ENCODE measurements around the gene ARL4D. TPM values are rescaled to one million over a fixed set of nuclear protein-coding genes. Genes with fewer than 3 reads are reported as not detected.

ARL4D gene
- total and polyA plus RNA-seq, 2 donors = 1.7 to 26.8 TPM

- H3K4me1 ChIP-seq (ENCODE audit: control insufficient read depth in 2 of 2, insufficient read depth in 2 of 2, low read length in 2 of 2) = no peaks in the 10 kb centered on the region
- H3K9me3 ChIP-seq (ENCODE audit: control insufficient read depth in 2 of 2, insufficient read depth in 1 of 2, low read length in 1 of 2) = no peaks in the 10 kb centered on the region
- H3K27me3 ChIP-seq (ENCODE audit: control insufficient read depth in 2 of 2, insufficient read depth in 1 of 2, low read length in 1 of 2) = peaks cover 2 to 4% of the 10 kb centered on the region in 2 donors
- no peak overlapping the region for H3K4me3 ChIP-seq (ENCODE audit: low read length in 2 of 2)
- 91% methylated on average over 9 of the region's 9 CpGs for WGBS
- H3K27ac ChIP-seq (ENCODE audit: low read depth in 1 of 2, low read length in 1 of 2) = no peak overlapping the region
- DNase-seq (ENCODE audit: low read depth in 6 of 9, low spot score in 9 of 9) = no peak
- H3K36me3 ChIP-seq (ENCODE audit: control insufficient read depth in 2 of 2, insufficient read depth in 2 of 2, low read length in 1 of 2) = no peaks in the 10 kb centered on the region
Measured at GRCh38 chr17:43427362-43428043, 28.7 kb downstream of the ARL4D start.

- no peak overlapping the region for H3K27ac ChIP-seq (ENCODE audit: low read depth in 1 of 2, low read length in 1 of 2)
- WGBS = 67% methylated on average over 5 of the region's 5 CpGs
- no peak overlapping the region for H3K4me3 ChIP-seq (ENCODE audit: low read length in 2 of 2)
- DNase-seq (ENCODE audit: low read depth in 6 of 9, low spot score in 9 of 9) = no peak
- no peaks in the 10 kb centered on the region for H3K4me1 ChIP-seq (ENCODE audit: control insufficient read depth in 2 of 2, insufficient read depth in 2 of 2, low read length in 2 of 2)
- H3K36me3 ChIP-seq (ENCODE audit: control insufficient read depth in 2 of 2, insufficient read depth in 2 of 2, low read length in 1 of 2) = no peaks in the 10 kb centered on the region
- no peaks in the 10 kb centered on the region for H3K9me3 ChIP-seq (ENCODE audit: control insufficient read depth in 2 of 2, insufficient read depth in 1 of 2, low read length in 1 of 2)
- peaks cover 2 to 4% of the 10 kb centered on the region in 2 donors for H3K27me3 ChIP-seq (ENCODE audit: control insufficient read depth in 2 of 2, insufficient read depth in 1 of 2, low read length in 1 of 2)
Measured at GRCh38 chr17:43428524-43428923, 29.7 kb downstream of the ARL4D start.

- peaks cover 0 to 2% of the 10 kb centered on the region in 2 donors for H3K27me3 ChIP-seq (ENCODE audit: control insufficient read depth in 2 of 2, insufficient read depth in 1 of 2, low read length in 1 of 2)
- peaks cover 0 to 2% of the 10 kb centered on the region in 2 donors for H3K4me1 ChIP-seq (ENCODE audit: control insufficient read depth in 2 of 2, insufficient read depth in 2 of 2, low read length in 2 of 2)
- H3K36me3 ChIP-seq (ENCODE audit: control insufficient read depth in 2 of 2, insufficient read depth in 2 of 2, low read length in 1 of 2) = no peaks in the 10 kb centered on the region
- 92% methylated on average over 6 of the region's 6 CpGs for WGBS
- H3K4me3 ChIP-seq (ENCODE audit: low read length in 2 of 2) = no peak overlapping the region
- H3K27ac ChIP-seq (ENCODE audit: low read depth in 1 of 2, low read length in 1 of 2) = no peak overlapping the region
- no peaks in the 10 kb centered on the region for H3K9me3 ChIP-seq (ENCODE audit: control insufficient read depth in 2 of 2, insufficient read depth in 1 of 2, low read length in 1 of 2)
- no peak for DNase-seq (ENCODE audit: low read depth in 6 of 9, low spot score in 9 of 9)
Measured at GRCh38 chr17:43430936-43431713, 32.3 kb downstream of the ARL4D start.

- Histone ChIP-seq H3K4me3 (ENCODE audit: low read length in 2 of 2) (no peak overlapping the region), H3K9me3 (ENCODE audit: control insufficient read depth in 2 of 2, insufficient read depth in 1 of 2, low read length in 1 of 2) (no peaks in the 10 kb centered on the region), H3K27me3 (ENCODE audit: control insufficient read depth in 2 of 2, insufficient read depth in 1 of 2, low read length in 1 of 2) (peaks cover 0 to 2% of the 10 kb centered on the region in 2 donors), H3K4me1 (ENCODE audit: control insufficient read depth in 2 of 2, insufficient read depth in 2 of 2, low read length in 2 of 2) (peaks cover 0 to 2% of the 10 kb centered on the region in 2 donors), H3K27ac (ENCODE audit: low read depth in 1 of 2, low read length in 1 of 2) (no peak overlapping the region), H3K36me3 (ENCODE audit: control insufficient read depth in 2 of 2, insufficient read depth in 2 of 2, low read length in 1 of 2) (no peaks in the 10 kb centered on the region)
- WGBS = 64% methylated on average over 9 of the region's 9 CpGs
- no peak for DNase-seq (ENCODE audit: low read depth in 6 of 9, low spot score in 9 of 9)
Measured at GRCh38 chr17:43431714-43432523, 33.1 kb downstream of the ARL4D start.

- Histone ChIP-seq H3K4me1 (ENCODE audit: control insufficient read depth in 2 of 2, insufficient read depth in 2 of 2, low read length in 2 of 2) (peaks cover 0 to 2% of the 10 kb centered on the region in 2 donors), H3K36me3 (ENCODE audit: control insufficient read depth in 2 of 2, insufficient read depth in 2 of 2, low read length in 1 of 2) (no peaks in the 10 kb centered on the region), H3K27ac (ENCODE audit: low read depth in 1 of 2, low read length in 1 of 2) (no peak overlapping the region), H3K27me3 (ENCODE audit: control insufficient read depth in 2 of 2, insufficient read depth in 1 of 2, low read length in 1 of 2) (peaks cover 0 to 2% of the 10 kb centered on the region in 2 donors), H3K4me3 (ENCODE audit: low read length in 2 of 2) (no peak overlapping the region), H3K9me3 (ENCODE audit: control insufficient read depth in 2 of 2, insufficient read depth in 1 of 2, low read length in 1 of 2) (no peaks in the 10 kb centered on the region)
- WGBS = 84% methylated on average over 4 of the region's 4 CpGs
- no peak for DNase-seq (ENCODE audit: low read depth in 6 of 9, low spot score in 9 of 9)
Measured at GRCh38 chr17:43434902-43435319, 36.1 kb downstream of the ARL4D start.

- H3K36me3 ChIP-seq (ENCODE audit: control insufficient read depth in 2 of 2, insufficient read depth in 2 of 2, low read length in 1 of 2) = no peaks in the 10 kb centered on the region
- no peaks in the 10 kb centered on the region for H3K27me3 ChIP-seq (ENCODE audit: control insufficient read depth in 2 of 2, insufficient read depth in 1 of 2, low read length in 1 of 2)
- H3K4me3 ChIP-seq (ENCODE audit: low read length in 2 of 2) = no peak overlapping the region
- no peaks in the 10 kb centered on the region for H3K9me3 ChIP-seq (ENCODE audit: control insufficient read depth in 2 of 2, insufficient read depth in 1 of 2, low read length in 1 of 2)
- H3K4me1 ChIP-seq (ENCODE audit: control insufficient read depth in 2 of 2, insufficient read depth in 2 of 2, low read length in 2 of 2) = peaks cover 0 to 2% of the 10 kb centered on the region in 2 donors
- no peak for DNase-seq (ENCODE audit: low read depth in 6 of 9, low spot score in 9 of 9)
- no peak overlapping the region for H3K27ac ChIP-seq (ENCODE audit: low read depth in 1 of 2, low read length in 1 of 2)
- WGBS = 86% methylated on average over 1 of the region's 1 CpG
Measured at GRCh38 chr17:43437756-43438155, 39.0 kb downstream of the ARL4D start.

GRCh38 chr17:43438626-43439025 lies 39.8 kb downstream of the ARL4D start:
- WGBS = 92% methylated on average over 5 of the region's 5 CpGs
- no peak for DNase-seq (ENCODE audit: low read depth in 6 of 9, low spot score in 9 of 9)
- Histone ChIP-seq H3K4me1 (ENCODE audit: control insufficient read depth in 2 of 2, insufficient read depth in 2 of 2, low read length in 2 of 2) (peaks cover 0 to 2% of the 10 kb centered on the region in 2 donors), H3K4me3 (ENCODE audit: low read length in 2 of 2) (no peak overlapping the region), H3K27me3 (ENCODE audit: control insufficient read depth in 2 of 2, insufficient read depth in 1 of 2, low read length in 1 of 2) (no peaks in the 10 kb centered on the region), H3K36me3 (ENCODE audit: control insufficient read depth in 2 of 2, insufficient read depth in 2 of 2, low read length in 1 of 2) (no peaks in the 10 kb centered on the region), H3K27ac (ENCODE audit: low read depth in 1 of 2, low read length in 1 of 2) (no peak overlapping the region), H3K9me3 (ENCODE audit: control insufficient read depth in 2 of 2, insufficient read depth in 1 of 2, low read length in 1 of 2) (no peaks in the 10 kb centered on the region)

- no peaks in the 10 kb centered on the region for H3K9me3 ChIP-seq (ENCODE audit: control insufficient read depth in 2 of 2, insufficient read depth in 1 of 2, low read length in 1 of 2)
- peaks cover 0 to 2% of the 10 kb centered on the region in 2 donors for H3K4me1 ChIP-seq (ENCODE audit: control insufficient read depth in 2 of 2, insufficient read depth in 2 of 2, low read length in 2 of 2)
- no peak for DNase-seq (ENCODE audit: low read depth in 6 of 9, low spot score in 9 of 9)
- 85% methylated on average over 1 of the region's 1 CpG for WGBS
- H3K27me3 ChIP-seq (ENCODE audit: control insufficient read depth in 2 of 2, insufficient read depth in 1 of 2, low read length in 1 of 2) = no peaks in the 10 kb centered on the region
- H3K27ac ChIP-seq (ENCODE audit: low read depth in 1 of 2, low read length in 1 of 2) = no peak overlapping the region
- H3K4me3 ChIP-seq (ENCODE audit: low read length in 2 of 2) = no peak overlapping the region
- no peaks in the 10 kb centered on the region for H3K36me3 ChIP-seq (ENCODE audit: control insufficient read depth in 2 of 2, insufficient read depth in 2 of 2, low read length in 1 of 2)
Measured at GRCh38 chr17:43439041-43439440, 40.2 kb downstream of the ARL4D start.

GRCh38 chr17:43442711-43443110 lies 43.9 kb downstream of the ARL4D start:
- Histone ChIP-seq H3K4me3 (ENCODE audit: low read length in 2 of 2) (no peak overlapping the region), H3K27ac (ENCODE audit: low read depth in 1 of 2, low read length in 1 of 2) (no peak overlapping the region), H3K27me3 (ENCODE audit: control insufficient read depth in 2 of 2, insufficient read depth in 1 of 2, low read length in 1 of 2) (no peaks in the 10 kb centered on the region), H3K9me3 (ENCODE audit: control insufficient read depth in 2 of 2, insufficient read depth in 1 of 2, low read length in 1 of 2) (no peaks in the 10 kb centered on the region), H3K36me3 (ENCODE audit: control insufficient read depth in 2 of 2, insufficient read depth in 2 of 2, low read length in 1 of 2) (no peaks in the 10 kb centered on the region), H3K4me1 (ENCODE audit: control insufficient read depth in 2 of 2, insufficient read depth in 2 of 2, low read length in 2 of 2) (no peaks in the 10 kb centered on the region)
- DNase-seq (ENCODE audit: low read depth in 6 of 9, low spot score in 9 of 9) = no peak
- WGBS = 95% methylated on average over 2 of the region's 2 CpGs

All from thymus (tissue), 11 donors.